ENCODE results near the gene SNCG.

- TF ChIP-seq EZH2 (IDR thresholded peaks at IDR 0.05; ENCODE audit: borderline replicate concordance, low read length) (no peak), CTCF (conservative IDR thresholded peaks at IDR 0.05 in 1 of 2, IDR thresholded peaks at IDR 0.05 in 1 of 2; ENCODE audit: extremely low read depth in 1 of 2, insufficient read depth in 1 of 2, low read depth in 1 of 2, low read length in 2 of 2) (no peak)
Measured at GRCh38 chr10:86979296-86979818, 21.0 kb downstream of the SNCG start.
